Sigmoid colon (tissue), 7 donors: ENCODE data around the gene PARVB. TPM values are rescaled to one million over a fixed set of nuclear protein-coding genes. Genes with fewer than 3 reads are reported as not detected.

Experiments used
- DNase-seq: peaks from one replicate; pipeline ENCODE4 v3.0.0-alpha.2; 2019
- H3K27ac ChIP-seq, 4 donors: fragments of 200-600 bp; sonication (generic); one replicate each; pipeline ENCODE4 v1.5.1; 2016 to 2019; ENCODE audit warnings: mild to moderate bottlenecking in 1 of 4
- H3K27me3 ChIP-seq, 3 donors: fragments of 200-600 bp; sonication (generic); one replicate each; pipeline ENCODE4 v1.5.1; 2019; ENCODE audit warnings: mild to moderate bottlenecking in 1 of 3
- H3K36me3 ChIP-seq, 4 donors: fragments of 200-600 bp; sonication (generic); one replicate each; pipeline ENCODE4 v1.5.1; 2016 to 2019
- H3K4me1 ChIP-seq, 4 donors: fragments of 200-600 bp; sonication (generic); one replicate each; pipeline ENCODE4 v1.5.1; 2017 to 2019
- H3K4me3 ChIP-seq, 4 donors: fragments of 200-600 bp; sonication (generic); one replicate each; pipeline ENCODE4 v1.5.1; 2017 to 2019; ENCODE audit warnings: mild to moderate bottlenecking in 2 of 4, moderate library complexity in 1 of 4
- H3K9me3 ChIP-seq, 4 donors: fragments of 200-600 bp in 3 of 4; sonication (generic) in 3 of 4; one replicate each; pipeline versions ENCODE4 v1.5.1 to v1.6.1; 2013 to 2019
- EP300 ChIP-seq, 4 donors: sonication (generic); formaldehyde crosslinking; IDR thresholded peaks; one replicate each; pipeline ENCODE4 v1.6.1; 2017; ENCODE audit warnings: antibody characterized with exemption in 4 of 4
- POLR2A ChIP-seq, 2 donors: fragments of 450-650 bp; IDR thresholded peaks; one replicate each; pipeline ENCODE4 v1.6.1; 2016; ENCODE audit warnings: antibody characterized with exemption in 2 of 2, mild to moderate bottlenecking in 2 of 2, moderate library complexity in 2 of 2
- POLR2AphosphoS5 ChIP-seq, 4 donors: sonication (generic); formaldehyde crosslinking; IDR thresholded peaks; one replicate each; pipeline ENCODE4 v1.6.1; 2017; ENCODE audit warnings: antibody characterized with exemption in 4 of 4
- WGBS, 2 donors: extraction: QIAGEN DNeasy Blood & Tissue Kit; methylation state at CpG; one replicate each; pipeline ENCODE4 v1.1.7; 2013; 5-methylcytosine and 5-hydroxymethylcytosine counted together
- intact Hi-C: fragments of 100-400 bp; cut with DNase I; formaldehyde crosslinking; loops from one replicate; pipeline ENCODE4 v1.15.1; 2023
- polyA plus RNA-seq, 3 donors: library from polyadenylated mRNA; stranded (reverse); fragments of 200-250 nt; gene quantifications; one replicate each; pipeline ENCODE4 v1.2.3, GENCODE V29; 2013
- total RNA-seq, 4 donors: library from RNA; depleted of rRNA; stranded (reverse); fragments of >200 nt; gene quantifications; one replicate each; pipeline ENCODE4 v1.1.0, GENCODE V29; 2016
- TF ChIP-seq, protein P1 (sequence below), 4 experiments: fragments of 450-650 bp in 3 of 4; fragments of 200-600 bp in 1 of 4; IDR thresholded peaks; one replicate each; pipeline ENCODE4 v1.5.1; 2016 to 2019; ENCODE audit warnings: antibody characterized with exemption in 4 of 4, mild to moderate bottlenecking in 3 of 4, moderate library complexity in 2 of 4
- donor health status: healthy with polysubstance abuse.
- donor health status: Bipolar disorder and iron deficiency.
- donor health status: healthy.

PARVB gene
- total and polyA plus RNA-seq, 7 donors = 6.9 to 21.6 (median 18.9) TPM

DNA sequence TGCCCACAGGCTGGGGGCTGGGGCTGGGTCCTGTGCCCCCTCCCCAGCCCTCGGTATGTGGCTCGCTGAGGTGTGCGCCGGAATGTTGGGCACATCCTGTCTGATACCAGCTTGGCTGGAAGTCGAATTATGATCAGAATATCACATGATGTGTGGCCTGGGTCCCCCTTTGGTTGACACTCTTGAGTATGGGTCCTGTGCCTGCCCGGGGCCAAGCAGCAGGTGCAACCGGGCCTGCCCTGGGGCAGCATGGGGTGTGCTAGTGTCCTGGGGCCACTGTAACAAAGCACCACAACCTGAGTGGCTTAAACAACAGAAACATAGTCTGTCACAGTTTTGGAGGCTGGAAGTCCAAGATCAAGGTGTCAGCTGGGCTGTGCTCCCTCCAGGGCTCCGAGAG, 52.7 kb downstream of the PARVB start:
- Histone ChIP-seq H3K36me3 (no peaks in the 10 kb centered on the region), H3K27ac (no peak overlapping the region), H3K4me3 (no peak overlapping the region), H3K4me1 (peaks cover 0 to 7% (median 4%) of the 10 kb centered on the region in 4 donors), H3K27me3 (no peaks in the 10 kb centered on the region), H3K9me3 (no peaks in the 10 kb centered on the region)
- TF ChIP-seq, protein P1, sequence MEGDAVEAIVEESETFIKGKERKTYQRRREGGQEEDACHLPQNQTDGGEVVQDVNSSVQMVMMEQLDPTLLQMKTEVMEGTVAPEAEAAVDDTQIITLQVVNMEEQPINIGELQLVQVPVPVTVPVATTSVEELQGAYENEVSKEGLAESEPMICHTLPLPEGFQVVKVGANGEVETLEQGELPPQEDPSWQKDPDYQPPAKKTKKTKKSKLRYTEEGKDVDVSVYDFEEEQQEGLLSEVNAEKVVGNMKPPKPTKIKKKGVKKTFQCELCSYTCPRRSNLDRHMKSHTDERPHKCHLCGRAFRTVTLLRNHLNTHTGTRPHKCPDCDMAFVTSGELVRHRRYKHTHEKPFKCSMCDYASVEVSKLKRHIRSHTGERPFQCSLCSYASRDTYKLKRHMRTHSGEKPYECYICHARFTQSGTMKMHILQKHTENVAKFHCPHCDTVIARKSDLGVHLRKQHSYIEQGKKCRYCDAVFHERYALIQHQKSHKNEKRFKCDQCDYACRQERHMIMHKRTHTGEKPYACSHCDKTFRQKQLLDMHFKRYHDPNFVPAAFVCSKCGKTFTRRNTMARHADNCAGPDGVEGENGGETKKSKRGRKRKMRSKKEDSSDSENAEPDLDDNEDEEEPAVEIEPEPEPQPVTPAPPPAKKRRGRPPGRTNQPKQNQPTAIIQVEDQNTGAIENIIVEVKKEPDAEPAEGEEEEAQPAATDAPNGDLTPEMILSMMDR (IDR thresholded peaks at IDR 0.05) = no peak
- no peak for TF ChIP-seq POLR2A (IDR thresholded peaks at IDR 0.05)
- intact Hi-C loops = no loop called here
- 84 to 92% methylated on average over 8 of the region's 8 CpGs for WGBS, 2 donors
- no peak for DNase-seq

DNA sequence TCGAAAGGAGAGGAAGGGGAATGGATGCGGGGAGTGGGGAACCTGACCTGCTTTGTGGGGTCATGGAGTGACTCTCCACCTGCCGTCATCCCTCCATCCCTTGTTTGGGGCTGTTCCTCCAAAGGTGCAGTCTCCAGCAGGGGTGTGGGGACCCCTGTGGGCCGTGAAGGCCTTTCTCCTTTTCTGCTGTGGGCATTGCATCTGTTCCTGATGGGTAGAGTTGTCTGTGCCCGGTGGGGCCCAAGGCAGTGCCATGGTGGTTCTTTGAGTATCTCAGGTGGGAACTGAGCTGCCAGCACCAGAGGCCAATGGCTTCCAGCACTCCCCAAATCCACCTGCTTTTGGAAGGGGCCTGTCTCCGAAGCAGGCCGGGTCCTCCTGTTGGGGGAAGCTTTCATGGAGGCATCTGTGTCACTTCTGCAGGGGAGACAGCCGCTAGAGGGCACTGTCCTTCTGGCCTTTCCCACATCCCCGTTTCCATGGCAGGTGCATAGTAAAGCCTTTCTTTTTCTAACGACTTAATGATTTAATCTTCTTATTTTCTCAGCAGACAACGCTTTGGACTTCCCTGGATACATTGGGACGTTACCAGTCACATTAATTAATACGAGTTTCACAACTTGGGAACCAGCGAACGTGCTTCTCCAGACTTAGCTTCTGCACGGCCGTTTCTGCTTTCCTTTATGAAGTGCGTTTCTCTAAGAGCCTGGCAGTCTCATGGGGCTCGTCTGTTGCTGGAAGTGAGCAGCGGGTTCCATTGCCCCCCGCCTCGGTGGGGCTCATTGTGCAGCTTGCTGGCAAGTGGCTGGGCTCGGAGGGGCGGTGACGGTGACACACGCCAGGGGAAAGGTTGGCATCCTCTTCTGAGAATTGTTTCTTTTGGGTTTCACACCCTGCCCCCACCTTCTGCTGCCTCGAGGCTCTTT, 57.1 kb downstream of the PARVB start:
- H3K4me3 ChIP-seq = peak overlapping the region; percentile 17 to 35 (median 30)
- intact Hi-C loops = loop anchor here (1.0 to 5.0 kb wide), 2 partner anchors 486 to 545 kb away; no protein-coding TSS in a partner anchor

DNA sequence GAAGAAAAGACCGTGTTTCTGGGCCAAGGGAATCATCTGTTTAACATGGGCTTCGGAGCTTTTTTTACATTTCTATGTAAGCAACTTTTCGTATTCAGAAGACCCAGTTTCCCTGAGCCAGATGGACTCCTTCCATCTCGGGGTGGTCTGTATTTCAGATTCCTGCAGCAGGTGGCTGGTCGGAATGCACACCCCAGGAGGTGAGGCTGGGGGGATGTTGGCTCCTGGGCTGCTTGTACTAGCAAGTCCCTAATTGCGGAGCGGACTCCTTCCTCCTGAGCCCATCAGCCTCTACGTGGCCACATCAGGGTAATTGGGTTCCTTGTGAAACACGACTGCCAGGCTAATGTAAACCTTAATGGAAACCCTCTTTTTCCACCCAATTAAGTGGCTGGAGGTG, 58.7 kb downstream of the PARVB start:
- H3K4me1 ChIP-seq = peaks cover 0 to 31% (median 28%) of the 10 kb centered on the region in 4 donors
- no peaks in the 10 kb centered on the region for H3K9me3 ChIP-seq
- WGBS, 2 donors = 77 to 87% methylated on average over 9 of the region's 9 CpGs
- no peaks in the 10 kb centered on the region for H3K27me3 ChIP-seq
- no peaks in the 10 kb centered on the region for H3K36me3 ChIP-seq
- no peak overlapping the region for H3K4me3 ChIP-seq
- TF ChIP-seq POLR2A (IDR thresholded peaks at IDR 0.05) = no peak
- TF ChIP-seq POLR2AphosphoS5 (IDR thresholded peaks at IDR 0.05) = no peak
- no peak for TF ChIP-seq EP300 (IDR thresholded peaks at IDR 0.05)
- TF ChIP-seq, protein P1 (IDR thresholded peaks at IDR 0.05) = no peak
- intact Hi-C loops = loop anchor here (5.0 kb wide), 1 partner anchor 484 kb away; no protein-coding TSS in a partner anchor
- H3K27ac ChIP-seq = no peak overlapping the region
- no peak for DNase-seq

More for the DNA sequence above, 57.1 kb downstream of the PARVB start:
- TF ChIP-seq POLR2AphosphoS5 (IDR thresholded peaks at IDR 0.05) (peak in 1 of 4 donors; percentile 7), POLR2A (IDR thresholded peaks at IDR 0.05) (no peak), EP300 (IDR thresholded peaks at IDR 0.05) (no peak)
- TF ChIP-seq, protein P1 (IDR thresholded peaks at IDR 0.05) = peak; percentile 76 to 88 (median 86)
- 37 to 51% methylated on average over 27 of the region's 27 CpGs for whole genome bisulfite sequencing, 2 donors
- no peaks in the 10 kb centered on the region for H3K36me3 ChIP-seq
- no peaks in the 10 kb centered on the region for H3K27me3 ChIP-seq
- H3K9me3 ChIP-seq = no peaks in the 10 kb centered on the region
- H3K27ac ChIP-seq = peak overlapping the region in 3 of 4 donors; percentile 36 to 51 (median 49)
- peaks cover 0 to 19% (median 14%) of the 10 kb centered on the region in 4 donors for H3K4me1 ChIP-seq
- DNase-seq = peak; percentile 91

DNA sequence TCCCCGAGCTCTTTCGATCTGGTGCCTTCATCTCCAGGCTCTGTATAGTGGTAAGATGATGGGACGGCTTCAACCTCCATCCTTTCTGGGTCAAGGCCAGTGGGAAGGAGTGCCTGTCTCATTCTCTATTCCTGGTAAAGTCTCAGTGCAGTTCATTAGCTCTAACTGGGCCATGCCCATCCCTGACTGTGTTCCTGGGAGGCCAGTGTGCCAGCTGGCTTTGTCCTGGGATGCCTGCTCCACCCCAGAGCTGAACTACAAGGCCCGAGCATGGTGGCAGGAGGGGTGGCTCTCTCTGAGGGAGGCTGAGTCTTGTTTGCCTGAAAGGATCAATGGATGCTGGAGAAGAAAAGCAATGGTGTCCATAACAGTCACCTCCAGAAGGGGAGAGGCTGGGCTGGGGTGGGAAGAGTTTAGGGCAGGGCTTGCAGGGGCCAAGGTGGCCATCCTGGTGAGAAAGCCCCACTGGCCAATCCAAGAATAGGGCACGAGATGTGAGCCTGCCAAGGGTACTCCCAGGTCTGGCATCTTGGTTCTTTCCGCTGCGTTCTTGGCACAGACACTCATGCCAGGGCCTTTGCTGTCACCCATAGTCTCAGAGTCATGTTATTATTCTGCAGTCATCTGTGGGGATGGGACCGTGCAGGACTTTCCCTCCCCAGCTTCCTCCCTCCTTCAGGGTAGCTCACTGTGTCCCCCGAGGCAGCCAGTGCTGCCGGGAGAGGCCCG, 60.1 kb downstream of the PARVB start:
- H3K27me3 ChIP-seq = no peaks in the 10 kb centered on the region
- H3K9me3 ChIP-seq = no peaks in the 10 kb centered on the region
- DNase-seq = no peak
- H3K36me3 ChIP-seq = no peaks in the 10 kb centered on the region
- intact Hi-C loops = loop anchor here (5.0 kb wide), 1 partner anchor 483 kb away; no protein-coding TSS in a partner anchor
- TF ChIP-seq POLR2AphosphoS5 (IDR thresholded peaks at IDR 0.05) (no peak), EP300 (IDR thresholded peaks at IDR 0.05) (no peak), POLR2A (IDR thresholded peaks at IDR 0.05) (no peak)
- TF ChIP-seq, protein P1 (IDR thresholded peaks at IDR 0.05) = no peak
- no peak overlapping the region for H3K27ac ChIP-seq
- H3K4me1 ChIP-seq = peaks cover 0 to 43% (median 38%) of the 10 kb centered on the region in 4 donors
- WGBS, 2 donors = 89 to 94% methylated on average over 11 of the region's 11 CpGs
- no peak overlapping the region for H3K4me3 ChIP-seq
